GM04503 (cell line): Measurements from ENCODE around the gene PDIA5.

Experiments used
- DNase-seq: peaks from one replicate; pipeline ENCODE4 v3.0.0-alpha.2; 2012; ENCODE audit warnings: low read depth

The PDIA5 gene

DNA sequence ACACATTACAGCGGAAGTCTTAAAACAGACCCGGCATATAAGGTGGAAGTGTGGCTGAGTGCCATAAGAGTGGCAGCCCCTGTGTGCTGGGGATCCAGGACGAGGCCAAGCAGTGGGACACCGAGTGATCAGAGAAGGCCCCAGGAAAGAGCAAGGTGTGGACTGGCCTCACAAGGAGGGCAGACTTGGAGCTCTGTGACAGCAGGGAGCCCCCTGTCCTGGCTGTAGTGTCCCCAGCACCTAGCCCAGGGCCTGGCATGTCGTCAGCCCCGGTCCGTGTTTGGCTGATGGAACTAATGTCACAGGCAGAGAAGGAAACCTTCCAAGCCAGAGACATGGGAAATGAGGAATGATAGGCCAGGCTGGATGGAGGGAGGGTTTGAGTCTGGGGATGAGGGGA is 4.8 kb downstream of the PDIA5 start:
- no peak for DNase-seq

DNA sequence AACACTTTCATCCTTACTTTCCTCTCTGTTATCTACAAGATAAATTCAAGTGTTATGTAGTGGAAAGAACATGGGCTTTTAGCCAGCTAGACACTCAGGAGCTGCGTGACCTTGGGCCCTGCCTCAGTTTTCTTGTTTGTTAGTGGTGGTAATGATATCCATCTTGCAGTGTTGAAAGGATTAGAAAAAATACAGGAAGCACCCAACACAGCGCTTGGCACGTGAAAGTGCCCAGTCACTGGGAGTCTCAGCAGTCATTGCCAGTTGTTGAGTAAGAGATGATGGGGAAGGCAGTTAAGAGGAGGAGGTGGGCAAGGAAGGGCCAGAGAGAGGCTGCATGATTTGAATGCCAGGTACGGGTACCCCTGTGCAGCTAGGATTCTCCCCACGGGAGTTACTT is 5.3 kb downstream of the PDIA5 start:
- no peak for DNase-seq

DNA sequence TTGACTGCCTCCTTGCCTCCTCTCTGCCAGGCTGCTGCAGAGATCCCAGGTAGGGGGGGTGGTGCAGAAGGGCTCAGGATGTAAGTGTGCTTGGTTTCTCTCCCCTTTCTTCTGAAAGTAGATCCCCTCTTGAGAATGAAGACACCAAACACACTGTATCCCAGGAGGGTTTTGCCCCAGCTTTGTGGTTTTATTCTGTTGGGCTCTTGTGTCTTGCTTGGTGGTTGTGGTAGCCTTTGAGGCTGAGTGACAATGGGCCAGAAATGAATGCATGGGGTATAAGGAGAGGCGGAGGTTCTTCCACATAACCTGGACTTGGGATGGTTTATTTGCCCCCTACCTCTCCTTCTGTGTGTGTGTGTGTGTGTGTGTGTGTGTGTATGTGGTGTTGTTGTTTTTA is 5.7 kb downstream of the PDIA5 start:
- no peak for DNase-seq

DNA sequence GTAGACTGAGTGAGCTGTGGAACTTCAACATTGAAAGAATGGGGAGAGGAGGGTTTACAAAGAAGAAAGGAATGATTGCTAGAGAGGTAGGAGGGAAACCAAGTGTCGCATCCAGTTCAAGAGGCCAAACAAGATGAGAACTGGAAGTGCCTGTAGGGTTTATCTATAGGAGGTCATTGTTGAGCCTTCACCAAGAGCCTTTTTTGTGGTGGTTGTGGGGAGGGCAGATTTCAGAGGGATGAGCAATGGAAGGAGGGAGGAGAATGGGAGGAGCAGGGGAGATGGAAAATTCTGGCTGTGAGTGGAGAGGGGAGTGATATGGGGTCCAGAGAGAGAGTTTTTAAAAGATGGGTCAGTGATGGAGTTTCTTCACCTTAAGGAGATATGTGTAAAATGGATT is 8.5 kb downstream of the PDIA5 start:
- DNase-seq, result no peak

DNA sequence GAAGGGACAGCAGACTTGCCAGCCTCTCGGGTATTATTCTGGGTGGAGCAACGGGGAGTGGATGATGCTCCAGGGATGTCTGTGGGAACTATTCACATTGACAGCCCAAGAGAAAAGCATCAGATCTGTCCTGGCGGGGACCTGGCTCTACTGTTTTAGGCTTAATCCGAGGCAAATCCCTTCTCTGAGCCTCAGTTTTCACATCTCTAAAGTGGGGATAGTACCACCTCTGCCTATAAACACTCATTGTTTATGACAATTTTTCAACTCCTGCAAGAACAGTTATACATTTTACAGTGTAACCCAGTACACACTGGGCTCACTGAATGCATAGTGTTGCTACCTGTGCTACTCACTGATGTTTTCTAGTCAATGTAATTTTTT is 9.3 kb downstream of the PDIA5 start:
- DNase-seq, result no peak

DNA sequence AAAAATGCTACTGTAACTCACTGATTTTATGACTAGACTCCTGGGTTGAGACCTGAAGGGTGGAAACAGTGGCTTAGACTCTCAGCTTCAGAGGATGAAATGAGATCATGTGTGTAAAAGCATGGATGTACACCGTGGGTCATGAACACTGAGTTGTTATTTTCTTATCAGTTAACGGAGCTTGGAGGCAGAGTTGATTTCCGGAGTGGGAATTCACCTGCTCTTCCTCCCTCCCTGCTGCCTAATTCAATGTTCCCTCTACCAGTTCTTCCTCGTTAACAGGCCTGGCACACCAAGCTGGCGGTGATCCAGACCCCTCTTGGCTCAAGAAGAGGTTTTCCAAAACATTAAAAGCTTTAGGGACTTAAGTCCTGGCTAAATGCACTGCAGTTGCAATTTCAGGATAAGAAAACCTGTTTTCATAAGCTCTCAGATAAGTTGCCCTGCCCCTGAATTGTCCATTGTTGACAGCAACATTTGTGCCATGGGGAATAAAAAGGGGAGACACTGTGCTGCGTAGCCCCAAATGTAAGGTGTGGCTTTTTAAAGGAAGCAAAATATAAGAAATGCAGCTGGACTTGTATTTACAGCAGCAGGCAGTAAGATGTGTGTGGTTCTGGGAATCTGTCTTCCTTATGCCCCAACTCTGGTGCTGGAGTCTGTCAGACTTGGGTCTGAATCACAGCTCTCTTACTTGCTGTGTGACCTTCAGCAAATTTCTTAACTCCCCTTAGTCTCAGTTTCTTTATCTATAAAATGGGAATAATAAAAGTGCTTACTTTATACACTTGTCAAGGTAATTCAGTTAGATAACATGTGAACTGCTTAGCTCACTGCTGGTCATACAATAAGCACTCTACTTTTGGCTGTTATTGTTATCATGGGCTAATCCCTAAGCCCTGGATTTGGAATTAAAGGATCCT is 9.9 kb downstream of the PDIA5 start:
- DNase-seq, result no peak

DNA sequence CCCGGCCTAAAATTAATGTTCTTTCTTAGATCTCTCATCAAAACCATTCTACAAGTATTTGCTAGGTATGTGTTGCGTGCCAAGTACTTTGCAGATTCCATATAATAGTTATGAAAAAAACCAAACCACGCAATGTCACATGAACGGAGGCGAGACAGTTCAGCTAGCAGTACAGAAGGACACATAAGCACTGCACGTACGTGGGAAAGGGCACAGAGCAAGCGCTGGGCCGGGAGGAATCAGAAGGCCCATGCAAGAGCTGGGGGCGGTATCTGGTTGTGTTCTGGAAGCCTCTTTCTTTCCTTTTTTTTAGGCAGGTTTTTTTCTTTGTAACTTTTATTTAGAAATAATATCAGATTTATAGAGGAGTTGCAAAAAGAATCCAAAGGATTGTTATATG is 11.3 kb downstream of the PDIA5 start:
- DNase-seq, result no peak

DNA sequence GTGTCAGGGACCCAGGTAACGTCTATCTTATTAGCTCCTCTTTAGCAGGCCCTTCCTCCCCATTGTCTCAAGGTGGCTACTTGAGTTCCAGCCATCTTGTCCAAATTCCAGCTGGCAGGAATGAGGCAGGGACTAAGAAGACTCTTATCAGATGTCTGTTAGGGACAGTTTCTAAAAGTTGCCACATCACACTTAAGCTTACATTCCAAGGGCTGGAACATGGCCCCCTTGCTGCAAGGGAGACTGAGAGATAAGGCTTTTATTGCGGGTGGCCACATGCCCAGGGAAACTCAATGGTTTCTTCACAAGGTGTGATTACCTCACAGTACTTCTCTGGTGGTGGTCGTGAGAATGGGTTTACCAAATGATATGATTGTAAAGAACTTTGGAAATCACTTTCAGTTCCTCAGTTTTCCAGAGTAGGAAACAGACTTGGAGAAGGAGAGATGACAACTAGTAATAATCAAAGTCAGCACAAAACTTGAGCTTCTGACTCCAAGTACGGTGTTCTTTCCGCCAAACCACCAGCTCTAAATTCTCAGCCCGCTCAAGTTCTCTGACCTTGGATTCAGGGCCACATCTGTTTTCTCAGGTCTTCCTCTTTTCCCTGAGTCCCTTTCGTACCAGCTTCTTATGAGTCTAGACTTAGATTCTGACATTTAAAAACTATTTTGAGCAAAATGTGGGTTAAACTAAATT is 14.2 kb downstream of the PDIA5 start:
- no peak for DNase-seq

DNA sequence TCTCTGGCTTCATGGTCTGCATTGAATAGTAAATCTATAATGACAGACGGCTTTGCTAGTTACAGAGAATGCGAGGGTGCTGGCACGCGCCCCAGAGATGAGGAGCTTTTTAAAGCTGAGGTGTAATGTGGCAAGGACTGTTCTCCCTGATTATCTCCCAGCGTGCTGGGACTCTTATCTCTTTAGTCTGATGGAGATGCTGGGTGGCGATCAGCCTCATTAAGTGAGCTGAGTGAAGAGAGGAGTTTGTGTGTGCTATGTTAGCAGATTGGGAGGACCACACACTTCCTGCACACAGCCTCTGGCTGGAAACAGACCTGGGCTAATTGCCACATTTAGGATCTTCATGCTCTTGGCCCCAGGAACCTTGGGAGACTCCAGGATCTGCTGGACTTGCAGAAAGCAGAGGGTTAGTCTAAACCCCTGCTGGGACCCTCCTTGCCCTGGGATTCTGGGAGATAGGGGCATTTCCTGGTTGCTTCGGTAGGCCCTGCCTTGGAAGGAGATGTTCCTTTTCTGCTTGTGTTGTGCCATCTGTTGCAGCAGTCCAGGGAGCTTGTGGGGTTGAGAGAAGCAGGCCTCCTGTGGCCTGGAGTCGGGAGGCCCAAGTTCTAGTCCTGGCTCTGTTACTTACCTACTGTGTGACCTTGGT is 15.0 kb downstream of the PDIA5 start:
- DNase-seq, result no peak

DNA sequence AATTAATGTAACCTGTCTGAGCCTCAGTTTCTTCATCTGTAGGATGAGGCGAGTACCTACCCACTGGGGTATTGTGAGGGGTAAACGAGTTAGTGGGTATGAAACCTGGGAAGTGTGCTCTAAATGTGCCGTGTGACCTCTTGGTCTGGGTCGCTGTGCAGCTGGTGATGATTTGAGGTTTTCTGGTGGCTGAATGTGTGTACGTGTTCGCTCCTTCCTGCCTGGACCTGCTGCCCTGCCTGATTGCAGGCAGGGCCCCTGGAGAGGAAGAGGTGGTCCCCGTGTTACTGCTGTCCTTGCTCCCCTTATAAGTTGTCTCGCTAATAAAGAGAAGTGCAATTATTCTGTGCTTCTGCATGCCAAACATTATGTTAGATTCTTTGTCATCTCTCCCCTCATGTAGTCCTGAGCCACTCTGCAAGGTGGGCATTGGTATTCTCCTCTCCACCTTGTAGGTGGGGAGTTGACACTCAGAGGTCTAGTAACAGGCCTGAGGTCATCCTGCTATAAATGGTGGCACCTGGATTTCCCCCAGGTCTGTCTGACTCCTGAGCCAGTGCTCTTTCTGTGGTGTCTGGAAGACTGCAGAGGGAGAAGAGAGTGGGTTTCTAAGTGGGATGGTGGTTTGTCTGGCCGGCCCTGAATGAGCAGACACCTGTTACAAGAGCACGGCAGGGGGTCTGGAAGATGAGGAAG is 15.7 kb downstream of the PDIA5 start:
- DNase-seq, result no peak

DNA sequence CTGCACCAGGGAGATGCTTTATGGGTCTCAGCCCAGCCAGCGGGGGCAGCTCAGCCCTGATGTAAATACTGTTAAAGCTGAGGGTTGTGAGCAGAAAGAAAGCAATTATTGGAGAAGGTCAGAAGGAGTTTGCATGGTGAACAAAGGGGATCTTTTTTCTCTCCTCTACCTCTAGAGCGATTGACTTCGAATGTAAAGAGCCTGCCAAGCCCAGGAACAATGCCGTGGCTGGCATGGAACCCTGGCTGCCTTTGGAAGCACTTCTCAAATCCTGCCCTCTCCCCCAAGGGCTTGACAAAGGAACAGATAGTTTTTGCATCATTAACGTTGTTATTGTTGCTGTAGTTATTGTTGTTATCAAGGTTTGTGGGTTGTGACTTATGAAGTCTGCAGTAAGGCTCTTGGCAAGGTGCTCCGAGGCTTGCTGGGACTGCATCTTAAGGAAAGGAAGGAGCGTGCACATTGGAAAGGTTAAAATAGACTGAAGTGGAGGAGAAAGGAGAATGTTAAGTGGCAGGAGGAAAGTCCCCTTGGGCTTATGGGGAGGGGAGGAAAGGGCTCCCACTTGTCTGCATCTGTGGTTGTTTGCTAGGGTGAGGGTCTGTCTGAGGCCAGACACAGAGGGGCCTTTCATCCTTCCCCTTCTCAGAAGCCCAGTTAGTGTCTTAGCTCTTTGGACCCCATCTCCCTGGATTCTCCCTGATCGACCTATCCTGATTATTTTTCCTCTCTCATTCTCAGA is 16.7 kb downstream of the PDIA5 start:
- DNase-seq, result no peak

DNA sequence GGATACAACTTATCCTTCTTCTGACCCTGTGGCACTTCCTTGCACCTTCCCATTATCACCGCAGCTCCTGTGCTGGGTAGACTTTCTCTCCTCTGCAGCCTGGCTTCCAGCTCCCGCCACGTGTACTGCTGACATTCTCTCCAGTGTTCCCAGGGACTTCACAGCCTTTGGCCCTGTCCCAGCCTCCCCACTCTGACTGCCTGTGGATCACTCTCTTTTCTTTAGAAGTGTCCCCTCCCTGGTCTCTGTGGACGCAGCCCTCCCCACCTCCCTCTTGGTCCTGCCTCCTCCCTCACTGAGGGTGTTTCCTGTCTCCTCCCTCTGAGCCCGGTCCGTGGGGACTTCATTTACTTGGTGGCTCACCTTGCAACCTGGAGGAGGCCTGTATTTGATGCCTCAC is 17.4 kb downstream of the PDIA5 start:
- DNase-seq, result no peak

DNA sequence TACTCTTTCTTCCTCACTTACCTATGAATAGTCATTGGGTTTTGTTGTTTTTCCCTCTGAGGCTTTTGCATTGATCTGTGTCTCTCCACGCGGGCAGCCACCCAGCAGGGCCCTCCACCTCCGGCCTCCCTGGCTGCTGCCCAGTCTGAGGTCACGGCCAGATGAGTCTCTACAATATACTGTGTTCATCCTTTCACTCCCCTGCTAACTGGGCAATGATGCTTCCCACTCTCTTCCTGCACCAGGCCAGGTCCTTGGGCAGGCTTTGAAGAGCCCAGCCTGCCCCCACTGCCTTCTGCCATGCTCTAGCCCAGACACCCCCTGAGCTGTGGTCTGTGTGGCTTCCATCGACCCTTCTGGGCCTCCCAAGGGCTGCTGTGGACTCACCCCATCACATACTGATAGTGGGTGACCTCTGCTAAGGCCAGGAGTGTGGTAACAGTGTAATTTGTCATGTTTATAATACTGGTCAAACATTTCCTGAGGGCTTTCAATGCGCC is 18.0 kb downstream of the PDIA5 start:
- no peak for DNase-seq

DNA sequence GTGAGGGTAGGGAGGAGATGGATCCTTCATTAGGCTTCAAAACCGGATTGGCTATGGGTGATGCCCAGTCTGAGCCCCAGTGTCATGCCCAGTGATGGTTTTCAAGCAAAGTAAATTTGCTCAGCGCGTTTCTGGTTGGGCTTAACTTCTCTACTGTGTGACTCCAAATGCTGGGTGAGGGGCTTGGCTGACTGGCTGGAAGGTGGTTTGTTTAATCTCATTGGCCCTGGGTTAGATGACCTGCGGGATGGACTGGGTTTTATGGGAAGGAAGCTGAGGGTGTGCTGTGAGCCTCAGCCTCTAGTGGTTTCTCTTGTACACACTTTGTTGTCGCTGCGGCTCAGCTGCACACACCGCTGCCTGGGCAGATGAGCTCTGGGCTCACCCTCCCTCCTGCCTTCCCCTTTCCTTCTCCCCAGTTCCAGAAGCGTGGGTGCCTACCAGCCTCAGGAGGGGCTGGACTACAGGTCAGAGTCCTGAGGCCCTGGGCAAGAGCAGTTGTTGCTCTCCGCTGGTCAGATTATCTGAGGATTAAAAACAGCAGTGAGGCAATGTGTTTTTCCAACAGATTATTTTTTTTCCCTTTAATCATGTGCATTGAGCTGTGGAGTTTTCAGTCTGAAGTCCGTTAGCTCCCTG is 18.6 kb downstream of the PDIA5 start:
- DNase-seq, result no peak

DNA sequence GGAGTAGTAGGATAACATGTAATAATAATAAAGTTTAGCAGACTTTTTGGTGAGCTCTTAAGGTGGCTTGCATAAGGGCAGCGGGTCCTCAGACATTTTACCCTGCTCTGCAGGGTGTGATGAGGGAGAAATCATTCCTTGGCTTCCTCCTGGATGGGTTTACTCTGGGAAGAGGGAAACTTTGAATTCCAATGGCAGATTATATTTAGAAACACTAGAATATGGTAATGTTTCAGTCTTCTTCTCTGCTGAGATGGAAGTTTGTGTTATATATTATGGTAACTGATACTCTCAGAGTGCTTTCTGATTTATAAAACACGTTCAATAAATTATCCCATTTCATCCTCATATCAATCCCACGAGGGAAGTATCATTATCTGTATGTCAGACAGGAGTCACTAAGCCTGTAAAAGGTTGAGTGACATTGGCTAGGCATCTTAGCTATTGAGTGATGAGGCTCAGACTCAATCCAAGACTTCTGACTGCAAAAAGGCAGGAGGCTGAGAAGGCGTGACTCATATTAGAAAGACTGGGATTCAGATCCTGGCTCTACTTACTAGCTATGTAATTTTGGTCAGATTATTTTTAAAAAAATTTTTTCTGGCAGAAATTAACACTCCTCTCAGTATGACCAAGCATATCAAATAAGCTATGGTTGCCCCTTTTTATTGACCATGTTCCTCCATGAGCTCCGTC is 19.3 kb downstream of the PDIA5 start:
- no peak for DNase-seq

DNA sequence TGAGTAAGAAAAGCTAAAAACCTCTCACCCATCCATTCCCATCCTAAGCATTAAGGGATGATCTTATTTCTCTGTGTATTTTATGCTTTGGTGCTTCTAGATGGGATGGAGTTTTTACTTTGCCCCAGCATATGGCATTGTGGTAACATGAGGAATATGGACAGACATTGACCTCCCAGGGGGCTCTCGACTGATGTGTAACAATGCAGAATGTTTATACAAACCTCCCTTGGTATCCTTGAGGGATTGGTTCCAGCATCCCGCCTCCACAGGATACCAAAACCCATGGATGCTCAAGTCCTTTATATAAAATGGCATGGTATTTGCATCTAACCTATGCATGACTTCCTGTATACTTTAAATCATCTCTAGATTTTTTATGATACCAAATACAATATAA is 21.6 kb downstream of the PDIA5 start:
- no peak for DNase-seq

DNA sequence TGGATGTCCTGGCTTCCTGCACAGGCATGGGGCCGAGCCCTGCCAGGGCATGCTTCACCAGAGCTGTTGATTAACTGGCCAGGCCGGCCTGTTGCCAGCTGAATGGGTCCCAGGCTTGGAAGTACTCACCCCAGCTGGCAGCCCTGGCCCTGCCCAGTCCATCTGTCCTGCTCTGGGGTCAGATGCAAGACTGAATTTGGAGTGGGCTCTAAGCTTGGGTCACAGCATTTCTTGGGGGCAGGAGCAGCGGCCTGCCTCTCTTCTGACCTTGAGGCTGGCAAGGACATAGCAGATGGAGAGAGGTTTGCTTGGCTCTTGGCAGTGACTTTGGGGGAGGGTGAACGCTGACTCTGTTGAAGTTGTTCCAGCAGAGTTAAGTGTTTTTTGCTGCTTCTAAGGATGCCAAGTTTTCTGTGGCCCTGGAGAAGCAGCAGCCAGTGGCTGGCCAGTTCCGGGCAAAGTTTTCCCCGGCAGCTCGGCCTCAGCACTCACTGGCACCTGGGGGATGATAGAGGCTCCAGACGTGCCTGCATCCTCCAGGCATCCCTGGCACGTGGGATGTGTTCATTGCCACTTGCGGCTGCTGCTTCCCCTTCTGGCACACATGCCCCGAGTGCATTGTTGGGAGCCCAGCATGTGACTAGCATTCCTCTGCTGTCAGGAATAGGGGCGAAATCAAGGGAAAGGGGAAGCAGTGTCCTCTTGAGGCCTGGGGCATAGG is 22.9 kb downstream of the PDIA5 start:
- no peak for DNase-seq

DNA sequence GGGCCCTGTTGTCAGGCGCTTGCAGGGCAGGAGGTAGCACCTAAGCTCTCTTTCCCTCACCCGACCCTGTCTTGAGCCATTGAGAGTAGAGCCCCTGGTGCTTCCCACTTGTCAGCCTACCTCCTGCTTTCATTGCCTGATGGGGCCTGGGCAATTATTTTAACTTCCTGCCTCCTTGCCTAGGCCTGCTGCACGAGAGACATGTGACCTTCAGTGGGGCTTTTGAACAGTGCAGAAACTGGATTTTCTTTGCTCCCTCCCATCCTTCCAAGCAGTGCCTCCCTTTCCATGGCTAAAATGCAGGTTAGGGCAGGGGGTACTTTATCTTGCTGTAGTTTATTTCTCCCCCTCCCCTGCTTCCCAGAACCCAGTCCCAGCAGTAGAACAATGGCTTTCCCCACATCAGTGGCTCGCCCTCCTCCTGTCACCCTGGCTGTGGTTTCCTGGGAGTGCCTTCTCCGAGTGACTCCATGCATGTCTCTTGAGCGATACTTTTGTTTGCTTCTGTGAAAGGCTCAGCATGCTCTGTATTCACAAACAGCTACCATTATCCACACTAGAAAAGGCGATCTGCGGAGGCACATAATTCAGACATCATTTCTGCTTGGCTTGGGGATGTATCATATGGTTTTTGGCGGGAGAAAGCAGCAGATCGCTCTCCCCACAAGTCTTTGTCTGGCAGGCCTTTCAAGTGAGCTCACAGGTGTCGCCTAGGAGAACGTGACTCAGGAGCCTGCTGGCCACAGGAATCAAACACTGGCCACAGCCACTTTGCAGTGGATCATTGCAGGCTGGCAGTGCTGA is 24.1 kb downstream of the PDIA5 start:
- DNase-seq, result no peak

DNA sequence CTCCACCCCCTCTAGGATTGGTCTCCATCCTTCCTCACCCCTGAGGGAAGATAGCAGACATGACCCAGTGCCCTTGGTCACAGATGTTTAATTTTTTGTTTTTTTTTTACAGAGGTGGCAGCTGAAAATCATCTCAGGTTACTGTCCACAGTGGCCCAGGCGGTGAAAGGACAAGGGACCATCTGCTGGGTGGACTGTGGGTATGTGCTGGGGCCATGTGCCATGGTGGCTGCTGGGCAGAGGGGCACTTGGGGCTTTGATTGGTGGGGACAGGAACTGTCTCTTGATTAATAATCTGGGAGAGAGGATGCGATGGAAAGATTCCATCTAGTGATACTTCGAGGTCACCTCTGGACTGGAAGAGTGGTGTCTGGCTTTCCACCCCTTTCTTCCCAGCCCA is 25.4 kb downstream of the PDIA5 start:
- no peak for DNase-seq
